Thyroid gland (tissue), 4 donors: Measurements from ENCODE around the gene KRT38. TPM values are rescaled to one million over a fixed set of nuclear protein-coding genes. Genes with fewer than 3 reads are reported as not detected.
A peak's percentile ranks its signal among the peaks of the same experiment; 100 is the strongest.

Experiments
- DNase-seq, 2 donors: peaks; one replicate each; pipeline ENCODE4 v3.0.0-alpha.2; 2019
- H3K27ac ChIP-seq, 3 donors: fragments of 200-600 bp; sonication (generic); 1 replicate in 2 of 3; 2 replicates in 1 of 3; pipeline ENCODE4 v1.5.1; 2016 to 2019; ENCODE audit warnings: mild to moderate bottlenecking in 1 of 3, moderate library complexity in 1 of 3
- H3K27me3 ChIP-seq: fragments of 200-600 bp; sonication (generic); one replicate; pipeline ENCODE4 v1.5.1; 2019
- H3K36me3 ChIP-seq, 2 donors: fragments of 200-600 bp; sonication (generic); one replicate each; pipeline ENCODE4 v1.5.1; 2016 to 2019
- H3K4me1 ChIP-seq, 2 donors: fragments of 200-600 bp; sonication (generic); one replicate each; pipeline ENCODE4 v1.5.1; 2017 to 2019
- H3K4me3 ChIP-seq, 3 donors: fragments of 200-600 bp; sonication (generic); replicated peaks in 1 of 3; 1 replicate in 2 of 3; 2 replicates in 1 of 3; pipeline ENCODE4 v1.5.1; 2016; ENCODE audit warnings: mild to moderate bottlenecking in 1 of 3
- H3K9me3 ChIP-seq: fragments of 200-600 bp; sonication (generic); one replicate; pipeline ENCODE4 v1.5.1; 2017
- POLR2A ChIP-seq, 2 donors: fragments of 450-650 bp; IDR thresholded peaks; one replicate each; pipeline ENCODE4 v1.6.1; 2017; ENCODE audit warnings: antibody characterized with exemption in 2 of 2, mild to moderate bottlenecking in 2 of 2, moderate library complexity in 1 of 2
- WGBS, 2 donors: methylation state at CpG; one replicate each; pipeline ENCODE4 v1.1.5; 2017; 5-methylcytosine and 5-hydroxymethylcytosine counted together
- intact Hi-C: fragments of 100-400 bp; cut with DNase I; formaldehyde crosslinking; loops from one replicate; pipeline ENCODE4 v1.15.1; 2023
- total RNA-seq, 4 donors: library from RNA; depleted of rRNA; stranded (reverse); fragments of >200 nt; gene quantifications; one replicate each; pipeline ENCODE4 v1.2.3, GENCODE V29; 2016
- TF ChIP-seq, protein P1 (sequence below), 6 experiments: fragments of 200-600 bp in 3 of 6; fragments of 450-650 bp in 3 of 6; sonication (generic) in 3 of 6; IDR thresholded peaks; one replicate each; pipeline ENCODE4 v1.5.1; 2016 to 2019; ENCODE audit warnings: antibody characterized with exemption in 6 of 6, mild to moderate bottlenecking in 2 of 6, inconsistent platforms in 1 of 6, moderate library complexity in 1 of 6

Gene KRT38
- total RNA-seq, 4 donors from 2014 or later, result not detected

GRCh38 chr17:41413982-41414381 lies 26.8 kb downstream of the KRT38 start:
- no peak for DNase-seq
- intact Hi-C loops, result no loop called here
- Histone ChIP-seq H3K9me3 (no peaks in the 10 kb centered on the region), H3K36me3 (no peaks in the 10 kb centered on the region), H3K4me1 (peaks cover 0 to 14% of the 10 kb centered on the region in 2 donors), H3K4me3 (no peak overlapping the region), H3K27me3 (no peaks in the 10 kb centered on the region), H3K27ac (no peak overlapping the region)
- 95 to 100% methylated on average over 2 of the region's 2 CpGs for WGBS, 2 donors
- TF ChIP-seq POLR2A (IDR thresholded peaks at IDR 0.05), result no peak

DNA sequence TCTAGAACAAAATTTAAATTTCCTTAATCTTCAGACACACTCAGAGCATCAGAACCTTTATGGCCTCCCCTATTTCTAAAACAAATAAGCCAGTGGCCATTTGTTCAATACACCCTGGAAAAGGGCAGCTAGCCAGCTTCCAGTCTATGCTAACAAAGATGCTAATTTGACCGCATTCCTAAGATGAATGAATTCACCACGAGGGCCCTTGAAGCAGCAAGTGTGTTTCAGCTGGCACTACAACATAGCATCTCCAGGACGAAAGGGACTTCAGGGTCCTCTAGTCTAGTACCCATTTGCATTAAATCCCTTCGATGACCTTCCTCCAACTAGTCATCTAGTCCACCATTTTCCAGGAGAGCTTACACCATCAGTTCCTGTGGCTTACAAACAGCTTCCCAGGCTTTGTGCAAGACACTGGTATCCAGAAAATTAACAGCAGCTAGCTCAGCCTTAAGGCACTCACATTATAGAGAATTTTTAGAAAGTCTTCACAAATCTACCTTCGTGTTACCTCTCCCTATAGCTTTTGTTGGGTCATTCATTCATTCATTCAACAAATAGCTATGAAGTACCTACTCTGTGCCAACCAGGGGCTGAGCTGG lies 27.3 kb downstream of the KRT38 start:
- Histone ChIP-seq H3K27ac (no peak overlapping the region), H3K9me3 (no peaks in the 10 kb centered on the region), H3K36me3 (no peaks in the 10 kb centered on the region), H3K4me3 (no peak overlapping the region), H3K27me3 (no peaks in the 10 kb centered on the region), H3K4me1 (peaks cover 0 to 14% of the 10 kb centered on the region in 2 donors)
- peak; percentile 58 to 62 for DNase-seq
- 34 to 46% methylated on average over 5 of the region's 5 CpGs for WGBS, 2 donors
- intact Hi-C loops, result no loop called here
- TF ChIP-seq, protein P1, sequence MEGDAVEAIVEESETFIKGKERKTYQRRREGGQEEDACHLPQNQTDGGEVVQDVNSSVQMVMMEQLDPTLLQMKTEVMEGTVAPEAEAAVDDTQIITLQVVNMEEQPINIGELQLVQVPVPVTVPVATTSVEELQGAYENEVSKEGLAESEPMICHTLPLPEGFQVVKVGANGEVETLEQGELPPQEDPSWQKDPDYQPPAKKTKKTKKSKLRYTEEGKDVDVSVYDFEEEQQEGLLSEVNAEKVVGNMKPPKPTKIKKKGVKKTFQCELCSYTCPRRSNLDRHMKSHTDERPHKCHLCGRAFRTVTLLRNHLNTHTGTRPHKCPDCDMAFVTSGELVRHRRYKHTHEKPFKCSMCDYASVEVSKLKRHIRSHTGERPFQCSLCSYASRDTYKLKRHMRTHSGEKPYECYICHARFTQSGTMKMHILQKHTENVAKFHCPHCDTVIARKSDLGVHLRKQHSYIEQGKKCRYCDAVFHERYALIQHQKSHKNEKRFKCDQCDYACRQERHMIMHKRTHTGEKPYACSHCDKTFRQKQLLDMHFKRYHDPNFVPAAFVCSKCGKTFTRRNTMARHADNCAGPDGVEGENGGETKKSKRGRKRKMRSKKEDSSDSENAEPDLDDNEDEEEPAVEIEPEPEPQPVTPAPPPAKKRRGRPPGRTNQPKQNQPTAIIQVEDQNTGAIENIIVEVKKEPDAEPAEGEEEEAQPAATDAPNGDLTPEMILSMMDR (IDR thresholded peaks at IDR 0.05), result no peak
- no peak for TF ChIP-seq POLR2A (IDR thresholded peaks at IDR 0.05)

- Histone ChIP-seq H3K36me3 (no peaks in the 10 kb centered on the region), H3K27ac (no peak overlapping the region), H3K4me1 (peaks cover 0 to 8% of the 10 kb centered on the region in 2 donors), H3K4me3 (no peak overlapping the region), H3K9me3 (no peaks in the 10 kb centered on the region), H3K27me3 (no peaks in the 10 kb centered on the region)
- 95 to 97% methylated on average over 18 of the region's 20 CpGs for WGBS, 2 donors
- intact Hi-C loops, result no loop called here
- no peak for DNase-seq
- TF ChIP-seq, protein P1 (IDR thresholded peaks at IDR 0.05), result no peak
- TF ChIP-seq POLR2A (IDR thresholded peaks at IDR 0.05), result no peak
These were observed 29.5 kb downstream of the KRT38 start for GRCh38 chr17:41411072-41411840.

DNA sequence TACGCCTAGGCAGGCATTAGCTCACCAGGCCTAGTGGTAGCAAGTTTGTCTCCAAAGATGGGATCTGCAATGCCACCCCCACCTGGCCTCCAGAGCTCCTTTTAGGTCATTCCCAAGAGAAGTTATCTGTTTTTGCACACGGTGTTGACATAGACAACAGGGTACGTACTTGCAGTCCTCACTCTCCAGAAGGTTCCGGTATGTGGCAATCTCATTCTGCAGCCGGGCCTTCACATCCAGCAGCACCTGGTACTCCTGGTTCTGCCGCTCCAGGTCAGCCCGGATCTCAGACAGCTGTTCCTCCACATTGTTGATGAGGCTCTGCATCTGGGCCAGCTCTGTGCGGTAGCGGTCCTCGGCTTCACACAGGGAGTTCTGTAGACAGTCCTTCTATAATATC lies 33.6 kb downstream of the KRT38 start:
- no peak for TF ChIP-seq POLR2A (IDR thresholded peaks at IDR 0.05)
- TF ChIP-seq, protein P1 (IDR thresholded peaks at IDR 0.05), result no peak
- 93 to 96% methylated on average over 10 of the region's 10 CpGs for WGBS, 2 donors
- no peaks in the 10 kb centered on the region for H3K9me3 ChIP-seq
- intact Hi-C loops, result no loop called here
- no peak overlapping the region for H3K27ac ChIP-seq
- peaks cover 3 to 10% of the 10 kb centered on the region in 2 donors for H3K4me1 ChIP-seq
- DNase-seq, result no peak
- H3K27me3 ChIP-seq, result no peaks in the 10 kb centered on the region
- no peak overlapping the region for H3K4me3 ChIP-seq
- no peaks in the 10 kb centered on the region for H3K36me3 ChIP-seq

DNA sequence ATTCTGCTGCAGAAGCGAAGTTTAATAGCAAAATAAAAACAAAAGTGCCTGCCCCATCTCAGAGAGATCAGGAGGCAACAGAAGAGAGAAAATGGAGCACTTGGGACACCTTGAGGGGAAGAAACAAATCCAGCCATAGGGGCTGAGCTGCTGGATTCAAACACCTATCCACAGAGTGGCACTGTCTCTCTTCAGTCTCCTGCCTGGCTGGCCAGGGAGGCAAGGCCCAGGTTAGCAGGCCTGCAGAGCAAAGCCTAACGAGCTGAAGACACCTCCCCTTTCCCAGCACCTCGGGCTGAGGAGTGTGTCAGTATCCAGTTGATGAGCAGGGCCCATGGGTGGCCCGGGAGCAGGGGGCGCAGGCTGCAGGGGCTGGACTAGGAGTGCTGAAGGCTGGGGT lies 34.6 kb downstream of the KRT38 start:
- Histone ChIP-seq H3K4me1 (peaks cover 3 to 10% of the 10 kb centered on the region in 2 donors), H3K4me3 (no peak overlapping the region), H3K27ac (no peak overlapping the region), H3K9me3 (no peaks in the 10 kb centered on the region), H3K27me3 (no peaks in the 10 kb centered on the region), H3K36me3 (no peaks in the 10 kb centered on the region)
- TF ChIP-seq, protein P1 (IDR thresholded peaks at IDR 0.05), result no peak
- TF ChIP-seq POLR2A (IDR thresholded peaks at IDR 0.05), result no peak
- WGBS, 2 donors, result 58 to 65% methylated on average over 5 of the region's 5 CpGs
- intact Hi-C loops, result no loop called here
- DNase-seq, result no peak
